GM20000 (cell line): ENCODE measurements around the gene VWF.

ENCODE experiments used
- DNase-seq: peaks from one replicate; pipeline ENCODE4 v3.0.0; 2012; ENCODE audit warnings: low spot score
- CTCF ChIP-seq: IDR thresholded peaks from 2 replicates; pipeline ENCODE4 v1.5.1; 2012; ENCODE audit warnings: mild to moderate bottlenecking, control low read depth; ENCODE audit errors: extremely low read depth, missing control alignments

The VWF gene

GRCh38 chr12:6124411-6125309 lies at the start of gene VWF:
TSS of gene VWF (minus strand) at chr12:6124670. CDS start at chr12:6123196, 1,474 bp downstream.
- peak; percentile 7 for DNase-seq
- no peak for TF ChIP-seq CTCF

- no peak for TF ChIP-seq CTCF
- DNase-seq, result no peak
Measured at GRCh38 chr12:6172862-6173261, 48.4 kb upstream of the VWF start.

GRCh38 chr12:6172086-6172485 lies 47.6 kb upstream of the VWF start:
- no peak for DNase-seq

GRCh38 chr12:6171409-6172015 lies 47.0 kb upstream of the VWF start:
- DNase-seq, result no peak
- TF ChIP-seq CTCF, result no peak

More at GRCh38 chr12:6172086-6172485, 47.6 kb upstream of the VWF start:
- no peak for TF ChIP-seq CTCF

GRCh38 chr12:6167327-6168280 lies 43.1 kb upstream of the VWF start:
- DNase-seq, result peak; percentile 83

GRCh38 chr12:6166808-6167207 lies 42.3 kb upstream of the VWF start:
- TF ChIP-seq CTCF, result no peak
- DNase-seq, result no peak

More at GRCh38 chr12:6167327-6168280, 43.1 kb upstream of the VWF start:
- no peak for TF ChIP-seq CTCF

- TF ChIP-seq CTCF, result no peak
- no peak for DNase-seq
Measured at GRCh38 chr12:6165395-6165794, 40.9 kb upstream of the VWF start.
